ENCODE data around the gene CNOT4. TPM values are rescaled to one million over a fixed set of nuclear protein-coding genes. Genes with fewer than 3 reads are reported as not detected.

Gene CNOT4
- total RNA-seq, 1 experiment from 2014 or later, result 16.6 TPM

- TF ChIP-seq SIN3A (IDR thresholded peaks at IDR 0.05; ENCODE audit: low read depth) (no peak), TCF7L2 (IDR thresholded peaks at IDR 0.05; ENCODE audit: borderline replicate concordance, extremely low read depth, insufficient read depth, insufficient read length) (no peak), SRF (IDR thresholded peaks at IDR 0.05; ENCODE audit: low read depth) (no peak), FOSL1 (IDR thresholded peaks at IDR 0.05; ENCODE audit: low read depth) (no peak)
Measured at GRCh38 chr7:135525426-135525825, 15.5 kb upstream of the CNOT4 start (continued).

- CTCF ChIA-PET, result interaction anchor here (1.0 kb wide), 1 partner anchor 122 kb away, joined by 3 read pairs; no protein-coding TSS in a partner anchor
- no peak overlapping the region for H2AFZ ChIP-seq (ENCODE audit: low read depth, low read length, poor library complexity, severe bottlenecking)
- no peaks in the 10 kb centered on the region for H3K9me3 ChIP-seq (ENCODE audit: control insufficient read depth in 1 of 2, insufficient read depth in 1 of 2, low read depth in 1 of 2, low read length in 2 of 2)
- no peak overlapping the region for H3K27ac ChIP-seq (ENCODE audit: low read depth, low read length)
- no peaks in the 10 kb centered on the region for H3K36me3 ChIP-seq (ENCODE audit: control insufficient read depth in 1 of 2, insufficient read depth in 2 of 2, low read length in 2 of 2)
- BruUV-seq (replicated peaks), result no TSS peak
- no peak overlapping the region for H3K9ac ChIP-seq (ENCODE audit: low read length)
- RAD21 ChIA-PET (ENCODE audit: low non-redundant PET in 1 of 2, low total read pairs in 2 of 2, uncharacterized antibody in 2 of 2, unreplicated experiment in 2 of 2), result no interaction called here
- no peaks in the 10 kb centered on the region for H3K4me1 ChIP-seq (ENCODE audit: control insufficient read depth in 1 of 2, insufficient read depth in 2 of 2, low read length in 2 of 2)
- no peaks in the 10 kb centered on the region for H3K79me2 ChIP-seq (ENCODE audit: insufficient read depth, low read length)
- no peaks in the 10 kb centered on the region for H4K20me1 ChIP-seq (ENCODE audit: insufficient read depth)
- DNase-seq (ENCODE audit: low read depth, low spot score), result no peak
- no peak overlapping the region for H3K4me2 ChIP-seq (ENCODE audit: low read length)
- POLR2A ChIA-PET, result no interaction called here
- intact Hi-C loops (cut with micrococcal nuclease), result no loop called here
- no peaks in the 10 kb centered on the region for H3K9me2 ChIP-seq (ENCODE audit: insufficient read depth)
- no peak for ATAC-seq
- no peak for TF ChIP-seq EZH2phosphoT487 (IDR thresholded peaks at IDR 0.05; ENCODE audit: borderline replicate concordance)
- no peak for TF ChIP-seq SP1 (IDR thresholded peaks at IDR 0.05; ENCODE audit: low read depth)
- TF ChIP-seq EZH2 (IDR thresholded peaks at IDR 0.05), result no peak
- TF ChIP-seq FOSL1 (IDR thresholded peaks at IDR 0.05; ENCODE audit: low read depth), result no peak
- no peak for TF ChIP-seq SRF (IDR thresholded peaks at IDR 0.05; ENCODE audit: low read depth)
- TF ChIP-seq ZFX (IDR thresholded peaks at IDR 0.05), result no peak
- TF ChIP-seq TCF7L2 (IDR thresholded peaks at IDR 0.05; ENCODE audit: borderline replicate concordance, extremely low read depth, insufficient read depth, insufficient read length), result no peak
- no peak for TF ChIP-seq REST (IDR thresholded peaks at IDR 0.05; ENCODE audit: low read depth)
- TF ChIP-seq ELF1 (IDR thresholded peaks at IDR 0.05; ENCODE audit: borderline replicate concordance, low read depth), result no peak
- H3K27me3 ChIP-seq (ENCODE audit: insufficient read depth, low read length), result no peaks in the 10 kb centered on the region
- no peak overlapping the region for H3K4me3 ChIP-seq (replicated peaks in 1 of 2; ENCODE audit: low read depth in 1 of 2, low read length in 2 of 2)
Measured at GRCh38 chr7:135523146-135523545, 13.2 kb upstream of the CNOT4 start.
